Esophagus squamous epithelium (tissue), 4 donors: ENCODE results near the gene DLEC1.

Source experiments
- CTCF ChIP-seq, 6 experiments: fragments of 450-650 bp in 4 of 6; fragments of 200-600 bp in 2 of 6; sonication (generic) in 2 of 6; IDR thresholded peaks; one replicate each; pipeline ENCODE4 v1.5.1; 2016 to 2019; ENCODE audit warnings: antibody characterized with exemption in 6 of 6, mild to moderate bottlenecking in 4 of 6, moderate library complexity in 4 of 6
- POLR2A ChIP-seq, 4 donors: fragments of 450-650 bp; IDR thresholded peaks; one replicate each; pipeline ENCODE4 v1.6.1; 2017; ENCODE audit warnings: antibody characterized with exemption in 4 of 4, mild to moderate bottlenecking in 4 of 4, moderate library complexity in 3 of 4

- TF ChIP-seq CTCF (IDR thresholded peaks at IDR 0.05) (no peak), POLR2A (IDR thresholded peaks at IDR 0.05) (no peak)
These were observed 107.5 kb downstream of the DLEC1 start for GRCh38 chr3:38146504-38146903.
